GM12801 (cell line): ENCODE results near the gene NF1.

Experiments used
- CTCF ChIP-seq: IDR thresholded peaks from one replicate; pipeline ENCODE4 v1.5.1; 2011; ENCODE audit warnings: control low read depth; ENCODE audit not compliant: insufficient read length; ENCODE audit errors: extremely low read depth

Gene NF1

GRCh38 chr17:31418773-31419350, 324.1 kb downstream of the NF1 start:
- TF ChIP-seq CTCF, result no peak

GRCh38 chr17:31422443-31422842, 327.7 kb downstream of the NF1 start:
- TF ChIP-seq CTCF, result no peak

- TF ChIP-seq CTCF, result no peak
Measured at GRCh38 chr17:31424944-31425281, 330.1 kb downstream of the NF1 start.

- TF ChIP-seq CTCF, result no peak
Measured at GRCh38 chr17:31425282-31426040, 330.7 kb downstream of the NF1 start.
